ENCODE results near the gene FOXB2.
A peak's percentile ranks its signal among the peaks of the same experiment; 100 is the strongest.

Gene FOXB2

DNA sequence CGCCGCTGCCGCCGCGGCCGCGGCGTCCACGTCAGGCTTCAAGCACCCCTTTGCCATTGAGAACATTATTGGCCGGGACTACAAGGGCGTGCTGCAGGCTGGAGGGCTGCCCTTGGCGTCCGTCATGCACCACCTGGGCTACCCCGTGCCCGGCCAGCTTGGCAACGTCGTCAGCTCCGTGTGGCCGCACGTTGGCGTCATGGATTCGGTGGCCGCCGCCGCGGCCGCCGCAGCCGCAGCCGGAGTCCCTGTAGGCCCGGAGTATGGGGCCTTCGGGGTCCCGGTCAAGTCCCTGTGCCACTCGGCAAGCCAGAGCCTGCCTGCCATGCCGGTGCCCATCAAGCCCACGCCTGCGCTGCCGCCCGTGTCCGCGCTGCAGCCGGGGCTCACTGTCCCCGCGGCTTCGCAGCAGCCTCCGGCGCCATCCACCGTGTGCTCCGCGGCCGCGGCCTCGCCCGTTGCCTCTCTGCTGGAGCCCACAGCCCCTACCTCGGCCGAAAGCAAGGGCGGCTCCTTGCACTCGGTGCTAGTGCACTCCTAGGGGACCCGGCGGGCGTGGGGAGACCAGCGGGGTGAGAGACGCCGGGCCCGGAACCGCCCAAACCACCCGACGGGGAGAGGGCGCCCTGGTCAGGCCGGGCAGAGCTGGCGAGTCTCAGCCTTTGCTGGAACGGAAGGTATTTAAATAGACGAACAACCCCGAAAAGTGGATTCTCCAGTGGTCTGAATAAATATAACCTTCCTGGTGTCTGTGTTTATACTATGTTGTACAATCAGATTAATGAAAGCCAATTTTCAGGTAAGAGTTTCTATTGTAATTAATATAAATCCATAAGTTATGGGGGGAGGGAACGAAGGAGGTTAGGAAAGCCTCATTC lies 1.2 kb downstream of the FOXB2 start:
- no peaks in the 10 kb centered on the region for H3K36me3 ChIP-seq (ENCODE audit: control insufficient read depth, insufficient read depth, low read length)
- no peaks in the 10 kb centered on the region for H3K9me3 ChIP-seq (ENCODE audit: control insufficient read depth, low read length)
- H3K9ac ChIP-seq = no peak overlapping the region
- H3K4me2 ChIP-seq (ENCODE audit: low read length) = no peak overlapping the region
- H3K27me3 ChIP-seq (ENCODE audit: control insufficient read depth, insufficient read depth, low read length) = peaks cover 27% of the 10 kb centered on the region
- H3K79me2 ChIP-seq = no peaks in the 10 kb centered on the region
- peak overlapping the region; percentile 5 for H2AFZ ChIP-seq
- no peak overlapping the region for H3K4me3 ChIP-seq (ENCODE audit: low read depth, low read length)
- H3K4me1 ChIP-seq = no peaks in the 10 kb centered on the region
- no peak overlapping the region for H3K27ac ChIP-seq
- TF ChIP-seq, protein P1, sequence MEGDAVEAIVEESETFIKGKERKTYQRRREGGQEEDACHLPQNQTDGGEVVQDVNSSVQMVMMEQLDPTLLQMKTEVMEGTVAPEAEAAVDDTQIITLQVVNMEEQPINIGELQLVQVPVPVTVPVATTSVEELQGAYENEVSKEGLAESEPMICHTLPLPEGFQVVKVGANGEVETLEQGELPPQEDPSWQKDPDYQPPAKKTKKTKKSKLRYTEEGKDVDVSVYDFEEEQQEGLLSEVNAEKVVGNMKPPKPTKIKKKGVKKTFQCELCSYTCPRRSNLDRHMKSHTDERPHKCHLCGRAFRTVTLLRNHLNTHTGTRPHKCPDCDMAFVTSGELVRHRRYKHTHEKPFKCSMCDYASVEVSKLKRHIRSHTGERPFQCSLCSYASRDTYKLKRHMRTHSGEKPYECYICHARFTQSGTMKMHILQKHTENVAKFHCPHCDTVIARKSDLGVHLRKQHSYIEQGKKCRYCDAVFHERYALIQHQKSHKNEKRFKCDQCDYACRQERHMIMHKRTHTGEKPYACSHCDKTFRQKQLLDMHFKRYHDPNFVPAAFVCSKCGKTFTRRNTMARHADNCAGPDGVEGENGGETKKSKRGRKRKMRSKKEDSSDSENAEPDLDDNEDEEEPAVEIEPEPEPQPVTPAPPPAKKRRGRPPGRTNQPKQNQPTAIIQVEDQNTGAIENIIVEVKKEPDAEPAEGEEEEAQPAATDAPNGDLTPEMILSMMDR (IDR thresholded peaks at IDR 0.05) = no peak

DNA sequence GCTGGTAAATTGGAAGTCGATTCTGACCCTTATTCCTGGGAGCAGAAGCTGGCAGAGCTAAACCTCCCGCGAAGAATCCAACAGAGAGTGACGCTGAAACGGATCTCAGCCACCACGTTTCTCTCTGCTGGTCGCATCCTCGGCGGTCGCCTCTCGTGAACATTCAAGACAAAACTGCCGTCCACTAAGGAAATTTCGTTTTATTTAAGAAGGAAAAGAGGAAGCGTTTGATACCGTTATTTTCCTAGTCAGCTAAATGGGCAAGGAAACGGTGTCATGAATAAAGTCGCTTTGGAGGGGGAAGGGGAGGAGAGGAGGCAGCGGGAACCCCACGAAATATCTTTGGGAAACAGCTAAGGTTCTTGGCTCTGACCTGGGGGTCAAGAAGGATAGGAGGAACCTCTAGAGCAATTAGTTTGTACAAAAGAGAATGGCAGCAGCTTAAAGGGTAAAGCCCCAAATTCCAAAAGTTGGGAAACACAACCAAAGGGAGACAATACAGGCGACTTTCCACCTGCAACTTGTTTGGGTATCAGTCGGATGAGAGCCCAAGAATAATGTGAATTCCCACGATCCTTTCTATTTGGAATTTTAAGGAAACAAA lies 1.9 kb downstream of the FOXB2 start:
- no peak overlapping the region for H3K4me2 ChIP-seq (ENCODE audit: low read length)
- H2AFZ ChIP-seq = no peak overlapping the region
- H3K9me3 ChIP-seq (ENCODE audit: control insufficient read depth, low read length) = no peaks in the 10 kb centered on the region
- no peak overlapping the region for H3K27ac ChIP-seq
- TF ChIP-seq, protein P1 (IDR thresholded peaks at IDR 0.05) = no peak
- no peaks in the 10 kb centered on the region for H3K79me2 ChIP-seq
- H3K27me3 ChIP-seq (ENCODE audit: control insufficient read depth, insufficient read depth, low read length) = peaks cover 24% of the 10 kb centered on the region
- H3K4me3 ChIP-seq (ENCODE audit: low read depth, low read length) = no peak overlapping the region
- H3K9ac ChIP-seq = no peak overlapping the region
- no peaks in the 10 kb centered on the region for H3K36me3 ChIP-seq (ENCODE audit: control insufficient read depth, insufficient read depth, low read length)
- no peaks in the 10 kb centered on the region for H3K4me1 ChIP-seq

DNA sequence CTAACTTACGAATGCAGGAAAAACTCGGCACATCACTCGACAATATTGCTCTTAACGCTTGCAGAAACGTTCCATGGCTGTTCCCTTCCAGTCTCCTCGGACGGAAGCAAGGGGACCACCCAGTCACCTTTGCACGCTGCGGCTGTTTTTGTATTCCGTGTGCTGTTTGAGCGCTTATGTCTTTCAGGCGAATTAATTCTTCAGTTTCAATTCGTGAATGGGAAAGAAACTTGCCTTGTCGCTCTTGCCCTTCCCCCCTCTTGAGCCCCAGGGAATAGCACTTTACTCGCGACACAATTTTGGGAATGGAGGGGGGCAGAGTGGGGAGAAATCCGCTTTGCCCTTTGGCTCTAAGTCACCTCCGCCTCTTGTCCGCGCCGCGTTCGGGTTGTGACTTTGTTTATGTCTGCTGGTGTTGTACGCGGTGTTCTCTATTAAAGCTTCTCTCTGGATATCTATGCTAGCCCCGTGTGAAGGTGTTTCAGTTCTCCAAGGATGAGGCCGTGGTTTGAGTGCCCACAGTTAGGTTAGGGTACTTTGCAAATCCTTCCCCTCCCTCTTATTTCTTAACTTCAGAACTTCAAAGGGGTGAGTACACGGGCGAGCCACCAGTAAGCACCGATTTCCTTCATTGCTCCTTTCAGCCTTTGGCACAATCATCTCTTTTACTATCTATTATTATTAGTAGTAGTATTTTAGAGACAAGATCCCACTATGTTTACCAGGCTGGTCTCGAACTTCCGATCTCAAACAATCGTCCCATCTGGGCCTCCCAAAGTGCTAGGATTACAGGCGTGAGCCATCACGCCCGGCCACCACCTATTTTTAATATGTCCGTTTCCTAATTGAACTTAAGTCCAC lies 2.7 kb downstream of the FOXB2 start:
- Histone ChIP-seq H3K4me3 (ENCODE audit: low read depth, low read length) (no peak overlapping the region), H3K27me3 (ENCODE audit: control insufficient read depth, insufficient read depth, low read length) (peaks cover 24% of the 10 kb centered on the region), H3K79me2 (no peaks in the 10 kb centered on the region)

DNA sequence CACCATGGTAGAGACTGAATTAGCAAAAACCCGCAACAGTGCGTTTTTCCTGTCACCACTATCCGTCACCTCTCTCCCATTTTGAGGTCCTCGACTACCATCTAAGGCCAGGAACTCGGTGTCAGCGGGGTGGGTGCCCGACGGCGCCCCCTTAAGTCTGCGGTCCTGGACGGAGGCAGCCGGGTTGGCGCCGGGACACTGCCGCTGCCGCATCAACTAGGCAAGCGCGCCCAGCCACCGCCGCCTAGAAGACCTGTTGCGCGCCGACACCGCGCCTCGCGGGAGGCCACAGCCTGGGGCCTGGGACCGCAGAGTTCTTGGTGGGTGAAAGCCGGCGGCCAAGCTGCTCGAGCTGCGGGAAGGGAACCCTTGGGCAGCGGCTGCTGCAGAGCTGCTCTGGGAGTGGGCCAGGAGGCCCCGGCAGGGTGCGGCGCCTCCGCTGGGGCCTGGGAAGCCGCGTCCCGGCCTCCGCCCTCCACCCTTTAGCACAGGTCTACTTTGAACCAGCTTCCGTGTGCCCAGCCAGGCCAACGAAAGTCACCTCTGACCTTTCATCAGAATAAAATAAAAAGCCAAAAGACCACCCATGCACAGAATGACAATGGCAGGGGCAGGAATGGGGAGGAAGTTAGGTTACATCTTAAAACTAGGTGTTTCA lies 3.5 kb downstream of the FOXB2 start:
- no peak overlapping the region for H3K4me2 ChIP-seq (ENCODE audit: low read length)
- TF ChIP-seq, protein P1 (IDR thresholded peaks at IDR 0.05) = no peak
- H3K27me3 ChIP-seq (ENCODE audit: control insufficient read depth, insufficient read depth, low read length) = peaks cover 24% of the 10 kb centered on the region
- H3K36me3 ChIP-seq (ENCODE audit: control insufficient read depth, insufficient read depth, low read length) = no peaks in the 10 kb centered on the region
- no peak overlapping the region for H2AFZ ChIP-seq
- no peak overlapping the region for H3K27ac ChIP-seq
- no peaks in the 10 kb centered on the region for H3K9me3 ChIP-seq (ENCODE audit: control insufficient read depth, low read length)
- no peaks in the 10 kb centered on the region for H3K4me1 ChIP-seq
- no peak overlapping the region for H3K4me3 ChIP-seq (ENCODE audit: low read depth, low read length)
- no peak overlapping the region for H3K9ac ChIP-seq
- H3K79me2 ChIP-seq = no peaks in the 10 kb centered on the region

More for the DNA sequence above, 2.7 kb downstream of the FOXB2 start:
- Histone ChIP-seq H3K9ac (no peak overlapping the region), H3K4me2 (ENCODE audit: low read length) (no peak overlapping the region), H3K9me3 (ENCODE audit: control insufficient read depth, low read length) (no peaks in the 10 kb centered on the region), H2AFZ (no peak overlapping the region), H3K27ac (no peak overlapping the region), H3K4me1 (no peaks in the 10 kb centered on the region), H3K36me3 (ENCODE audit: control insufficient read depth, insufficient read depth, low read length) (no peaks in the 10 kb centered on the region)
- TF ChIP-seq, protein P1 (IDR thresholded peaks at IDR 0.05) = no peak

Data from parathyroid adenoma (tissue), 2 donors.